SHP77 (cell line): Measurements from ENCODE around the gene KCNG2.

Source experiments
- DNase-seq, 2 experiments: peaks; one replicate each; lab custom pipeline; 2025; lab: John Stamatoyannopoulos, UW

KCNG2 gene

GRCh38 chr18:79786304-79786703 is 11.4 kb upstream of the KCNG2 start:
- no peak for DNase-seq

- DNase-seq: no peak
These were observed 10.8 kb upstream of the KCNG2 start for GRCh38 chr18:79786786-79787526.

GRCh38 chr18:79787527-79787864 is 10.2 kb upstream of the KCNG2 start:
- DNase-seq: no peak

GRCh38 chr18:79787865-79788733 is 9.6 kb upstream of the KCNG2 start:
- no peak for DNase-seq

- DNase-seq: no peak
These were observed 9.0 kb upstream of the KCNG2 start for GRCh38 chr18:79788734-79789085.

GRCh38 chr18:79789091-79789891 is 8.4 kb upstream of the KCNG2 start:
- DNase-seq: no peak

- peak in 1 of 2 experiments; percentile 8 for DNase-seq
These were observed 7.5 kb upstream of the KCNG2 start for GRCh38 chr18:79789901-79790890.

GRCh38 chr18:79790996-79791972 is 6.5 kb upstream of the KCNG2 start:
- peak in 1 of 2 experiments; percentile 15 for DNase-seq

GRCh38 chr18:79792096-79792987 is 5.4 kb upstream of the KCNG2 start:
- DNase-seq: no peak

GRCh38 chr18:79792988-79793355 is 4.8 kb upstream of the KCNG2 start:
- no peak for DNase-seq

GRCh38 chr18:79794846-79795245 is 2.9 kb upstream of the KCNG2 start:
- no peak for DNase-seq

- DNase-seq: no peak
These were observed 2.3 kb upstream of the KCNG2 start for GRCh38 chr18:79795446-79795845.

GRCh38 chr18:79796016-79796415 is 1.7 kb upstream of the KCNG2 start:
- DNase-seq: no peak

- no peak for DNase-seq
These were observed 970 bp upstream of the KCNG2 start for GRCh38 chr18:79796531-79797405.

GRCh38 chr18:79798346-79798998 is 734 bp downstream of the KCNG2 start:
- DNase-seq: no peak

- DNase-seq: no peak
These were observed 1.2 kb downstream of the KCNG2 start for GRCh38 chr18:79798999-79799370.

- no peak for DNase-seq
These were observed 2.1 kb downstream of the KCNG2 start for GRCh38 chr18:79799619-79800370.
